HG03565 (cell line): Measurements from ENCODE around the gene TCTN2.

ENCODE experiments used
- ATAC-seq: cut with Tn5 transposase; IDR thresholded peaks from one replicate; pipeline ENCODE4 v1.9.1; 2021; ENCODE audit warnings: mild to moderate bottlenecking, moderate library complexity; ENCODE audit not compliant: unreplicated experiment

The TCTN2 gene

GRCh38 chr12:123734268-123734667, 63.4 kb downstream of the TCTN2 start:
- ATAC-seq: no peak

GRCh38 chr12:123741937-123742572, 71.1 kb downstream of the TCTN2 start:
- ATAC-seq: no peak

GRCh38 chr12:123743002-123743401, 72.1 kb downstream of the TCTN2 start:
- ATAC-seq: no peak

GRCh38 chr12:123744836-123745235, 73.9 kb downstream of the TCTN2 start:
- no peak for ATAC-seq

GRCh38 chr12:123747309-123747708, 76.4 kb downstream of the TCTN2 start:
- no peak for ATAC-seq

GRCh38 chr12:123748161-123748560, 77.2 kb downstream of the TCTN2 start:
- no peak for ATAC-seq

- no peak for ATAC-seq
Observed at GRCh38 chr12:123748661-123749060, 77.7 kb downstream of the TCTN2 start.

GRCh38 chr12:123749355-123749754, 78.4 kb downstream of the TCTN2 start:
- no peak for ATAC-seq

GRCh38 chr12:123750159-123750656, 79.3 kb downstream of the TCTN2 start:
- no peak for ATAC-seq

- no peak for ATAC-seq
Observed at GRCh38 chr12:123752046-123752445, 81.1 kb downstream of the TCTN2 start.

GRCh38 chr12:123754041-123754772, 83.3 kb downstream of the TCTN2 start:
- no peak for ATAC-seq

- ATAC-seq: no peak
Observed at GRCh38 chr12:123757561-123757960, 86.6 kb downstream of the TCTN2 start.
